GM12864 (cell line): Measurements from ENCODE around the gene NFASC.

Experiments used
- DNase-seq: peaks from one replicate; pipeline ENCODE4 v3.0.0-alpha.2; 2011; ENCODE audit warnings: low read depth
- H3K4me3 ChIP-seq: 2 replicates; pipeline ENCODE4 v1.5.1; 2011; ENCODE audit warnings: mild to moderate bottlenecking, low read depth, low read length, control low read depth
- TF ChIP-seq, protein P1 (sequence below): IDR thresholded peaks from 2 replicates; pipeline ENCODE4 v1.5.1; 2011; ENCODE audit warnings: low read depth, mild to moderate bottlenecking, moderate library complexity, low read length, control low read depth, inconsistent platforms; ENCODE audit errors: missing control alignments

NFASC gene

DNA sequence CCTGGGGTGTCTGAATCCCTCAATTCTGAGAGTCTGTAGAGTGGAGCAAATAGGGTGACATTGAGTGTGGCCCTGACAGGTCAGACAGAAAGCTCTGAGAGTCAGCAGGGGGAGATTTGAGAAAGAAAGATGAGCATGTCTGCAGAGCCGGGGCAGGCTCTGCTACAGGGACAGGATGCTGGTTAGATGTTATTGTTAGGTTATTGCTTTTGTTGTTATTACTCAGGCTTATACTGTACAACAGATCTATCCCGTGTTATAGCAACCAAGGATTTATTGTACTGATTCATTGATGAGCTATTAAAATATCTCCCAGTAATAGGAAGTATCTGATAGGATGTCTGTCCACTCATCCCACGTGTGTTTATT, 59.5 kb downstream of the NFASC start:
- no peak for DNase-seq
- TF ChIP-seq, protein P1, sequence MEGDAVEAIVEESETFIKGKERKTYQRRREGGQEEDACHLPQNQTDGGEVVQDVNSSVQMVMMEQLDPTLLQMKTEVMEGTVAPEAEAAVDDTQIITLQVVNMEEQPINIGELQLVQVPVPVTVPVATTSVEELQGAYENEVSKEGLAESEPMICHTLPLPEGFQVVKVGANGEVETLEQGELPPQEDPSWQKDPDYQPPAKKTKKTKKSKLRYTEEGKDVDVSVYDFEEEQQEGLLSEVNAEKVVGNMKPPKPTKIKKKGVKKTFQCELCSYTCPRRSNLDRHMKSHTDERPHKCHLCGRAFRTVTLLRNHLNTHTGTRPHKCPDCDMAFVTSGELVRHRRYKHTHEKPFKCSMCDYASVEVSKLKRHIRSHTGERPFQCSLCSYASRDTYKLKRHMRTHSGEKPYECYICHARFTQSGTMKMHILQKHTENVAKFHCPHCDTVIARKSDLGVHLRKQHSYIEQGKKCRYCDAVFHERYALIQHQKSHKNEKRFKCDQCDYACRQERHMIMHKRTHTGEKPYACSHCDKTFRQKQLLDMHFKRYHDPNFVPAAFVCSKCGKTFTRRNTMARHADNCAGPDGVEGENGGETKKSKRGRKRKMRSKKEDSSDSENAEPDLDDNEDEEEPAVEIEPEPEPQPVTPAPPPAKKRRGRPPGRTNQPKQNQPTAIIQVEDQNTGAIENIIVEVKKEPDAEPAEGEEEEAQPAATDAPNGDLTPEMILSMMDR: no peak
- H3K4me3 ChIP-seq: no peak overlapping the region

DNA sequence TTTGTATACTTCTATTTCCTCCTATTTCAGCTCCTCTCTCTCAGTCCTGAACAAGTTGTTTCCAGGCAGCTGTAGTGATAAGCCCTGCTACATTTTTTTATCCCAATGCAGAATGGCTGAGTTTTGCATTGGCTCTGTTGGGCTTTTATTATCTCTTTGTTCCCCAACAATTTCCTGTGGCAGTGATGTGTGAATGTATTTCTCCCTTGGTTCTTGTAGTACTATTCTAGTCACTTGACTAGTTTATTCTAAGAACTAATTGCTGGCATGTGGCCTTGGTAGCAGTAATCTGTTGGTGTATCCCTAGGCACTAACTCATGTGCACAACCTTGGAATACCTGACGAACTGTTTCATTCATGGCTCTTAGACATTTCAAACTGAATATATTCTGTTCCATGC, 60.7 kb downstream of the NFASC start:
- no peak overlapping the region for H3K4me3 ChIP-seq
- DNase-seq: no peak
- TF ChIP-seq, protein P1: no peak

DNA sequence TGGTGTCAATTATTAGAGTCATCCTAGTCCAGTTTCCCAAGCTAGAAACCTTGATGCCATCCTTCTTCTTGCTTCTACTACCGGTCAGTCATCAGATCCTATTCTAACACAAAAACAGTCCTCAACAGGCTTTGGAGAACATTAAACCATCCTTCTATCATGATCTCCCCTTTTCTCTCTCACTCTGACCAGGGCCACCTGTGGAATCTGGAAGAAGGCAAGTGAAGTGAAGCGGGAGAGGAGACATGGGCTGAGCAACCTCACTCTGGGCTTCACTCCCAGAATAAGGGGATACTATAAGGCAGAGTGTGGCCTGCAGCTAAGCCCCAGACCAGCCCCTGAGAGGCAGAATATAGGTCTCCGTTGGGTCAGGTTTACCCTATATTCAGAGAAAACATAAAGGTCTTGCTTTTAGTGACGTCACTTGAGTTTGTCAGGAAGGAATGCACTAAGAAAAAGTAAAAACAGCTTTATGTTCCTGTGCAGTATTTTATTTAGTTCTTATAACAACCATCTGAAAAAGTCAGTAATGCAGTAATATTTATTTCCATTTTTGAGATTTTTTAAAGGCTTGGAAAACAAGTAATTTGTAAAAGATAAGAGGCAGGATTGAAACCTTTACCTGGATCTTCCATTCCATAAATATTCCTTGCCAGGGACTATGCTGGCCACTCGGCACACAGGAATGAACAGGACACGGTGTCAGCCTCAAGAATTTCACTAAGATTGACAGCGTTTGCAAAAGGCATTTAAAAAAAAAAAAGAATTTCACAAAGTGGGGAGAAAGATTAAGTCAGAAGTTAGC, 61.3 kb downstream of the NFASC start:
- DNase-seq: no peak
- TF ChIP-seq, protein P1: no peak
- no peak overlapping the region for H3K4me3 ChIP-seq

DNA sequence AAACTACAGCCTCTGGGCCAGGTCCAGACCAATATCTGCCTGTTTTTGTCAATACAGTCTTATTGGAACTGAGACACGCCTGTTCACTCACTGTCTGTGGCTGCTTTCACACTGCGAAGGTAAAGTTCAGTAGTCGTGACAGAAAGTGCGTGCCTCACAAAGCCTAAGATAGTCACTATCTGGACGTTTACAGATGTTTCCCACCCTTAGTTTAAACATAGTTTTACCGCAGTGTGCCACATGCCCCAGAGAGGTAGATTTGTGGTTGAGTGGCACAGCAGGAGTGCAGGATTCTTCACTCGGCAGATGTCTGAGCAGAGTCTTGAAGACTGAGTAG, 61.9 kb downstream of the NFASC start:
- TF ChIP-seq, protein P1: no peak

DNA sequence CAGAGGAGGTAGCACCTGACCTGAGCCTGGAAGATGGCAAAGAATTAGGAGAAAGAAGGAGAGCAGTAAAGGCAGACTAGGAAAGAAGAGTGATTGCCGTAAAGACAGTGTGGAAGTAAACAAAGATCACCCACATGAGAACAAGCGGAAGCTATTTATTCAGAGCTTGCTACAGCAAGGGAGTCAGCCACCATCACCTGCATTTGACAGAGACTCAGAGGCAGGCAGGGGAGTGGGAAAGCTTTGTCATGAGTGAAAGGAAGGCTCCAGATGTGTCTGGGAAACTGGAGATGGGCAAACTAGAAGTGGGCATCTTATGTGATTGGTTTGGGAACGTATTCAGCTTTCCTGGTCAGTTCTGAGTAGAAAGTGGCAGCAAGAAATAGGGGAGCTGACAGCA, 64.5 kb downstream of the NFASC start:
- no peak for DNase-seq
- H3K4me3 ChIP-seq: no peak overlapping the region
- TF ChIP-seq, protein P1: no peak

More for the DNA sequence above, 61.9 kb downstream of the NFASC start:
- no peak for DNase-seq
- no peak overlapping the region for H3K4me3 ChIP-seq

DNA sequence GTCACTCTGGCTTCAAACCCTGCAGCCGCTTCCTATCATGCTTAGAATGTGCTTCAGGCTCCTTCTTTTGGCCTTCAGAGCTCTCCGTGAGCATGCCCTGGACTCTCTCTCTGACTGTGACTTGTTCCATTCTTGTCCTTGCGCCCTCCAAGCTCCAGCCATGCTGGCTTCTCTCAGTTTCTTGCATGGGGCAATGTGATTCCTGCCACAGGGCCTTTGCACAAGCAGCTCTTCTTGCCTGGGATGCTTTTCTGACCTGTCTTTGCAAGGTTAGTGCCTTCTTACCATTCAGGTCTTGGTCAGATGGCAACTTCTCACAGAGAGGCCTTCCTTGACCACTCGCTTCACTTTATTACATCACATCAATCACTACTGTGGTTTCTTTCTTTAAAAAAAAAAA, 66.1 kb downstream of the NFASC start:
- no peak overlapping the region for H3K4me3 ChIP-seq
- TF ChIP-seq, protein P1: no peak
- DNase-seq: no peak

DNA sequence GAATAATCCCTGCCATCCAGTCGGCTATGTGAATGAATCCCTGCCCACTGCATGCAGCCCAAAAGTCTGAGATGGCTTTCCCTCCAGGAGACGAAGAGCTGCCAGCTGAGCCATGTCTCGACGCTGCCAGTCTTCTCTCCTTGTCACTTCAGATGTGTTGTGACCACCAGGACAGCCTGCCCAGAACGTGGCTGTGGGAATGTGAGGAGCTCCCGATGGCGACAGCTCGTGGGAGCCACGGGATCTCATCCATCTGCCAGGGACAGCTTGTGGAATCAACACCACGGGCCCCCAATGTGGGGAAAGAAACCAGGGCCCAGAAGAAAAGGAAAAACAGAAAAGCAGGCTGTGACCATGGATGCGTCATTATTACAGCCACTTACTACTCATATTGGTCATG, 67.2 kb downstream of the NFASC start:
- H3K4me3 ChIP-seq: no peak overlapping the region
- DNase-seq: no peak
- TF ChIP-seq, protein P1: no peak
